Measurements from ENCODE around the gene ELOVL2.

The ELOVL2 gene

DNA sequence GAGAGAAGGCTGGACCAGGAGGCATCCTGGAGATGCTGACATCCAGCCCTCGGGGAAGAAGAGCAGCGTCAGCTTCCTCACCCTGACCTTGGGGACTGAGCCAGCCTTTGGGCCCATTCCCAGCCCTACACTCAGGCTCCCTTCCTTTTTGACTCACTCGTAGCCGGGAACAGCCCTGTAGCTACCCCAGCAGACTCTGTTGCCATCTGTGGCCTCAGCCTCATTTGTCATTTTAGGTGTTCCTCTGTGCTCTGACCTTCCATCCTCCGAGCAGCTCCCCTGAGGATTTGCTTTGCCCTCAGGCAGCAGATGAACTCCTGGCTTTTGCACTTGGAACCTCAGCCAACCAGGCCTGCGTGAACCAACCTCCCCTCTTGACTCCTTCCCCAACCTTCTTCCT is 67.5 kb downstream of the ELOVL2 start:
- DNase-seq: no peak

GRCh38 chr6:10972196-10972595 is 71.9 kb downstream of the ELOVL2 start:
- no peak for DNase-seq

DNA sequence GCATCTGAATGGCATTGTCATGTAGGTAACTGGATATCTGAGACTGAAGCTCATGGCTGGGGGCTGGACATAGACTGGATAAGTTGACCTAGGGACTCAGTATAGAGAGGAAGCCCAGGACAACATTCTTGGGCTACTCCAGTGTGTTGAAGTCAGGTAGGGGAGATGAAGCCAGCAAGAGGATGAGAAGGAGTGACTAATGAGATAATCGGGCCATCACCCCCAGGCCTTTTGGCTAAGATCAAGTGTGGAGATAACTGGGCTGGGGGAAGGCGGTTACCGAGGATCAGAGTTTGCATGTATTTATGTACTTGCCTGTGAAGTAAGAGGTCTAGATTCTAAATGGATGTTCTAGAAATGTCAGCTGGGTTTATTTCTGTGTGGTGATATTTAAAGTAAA is 73.4 kb downstream of the ELOVL2 start:
- DNase-seq: no peak

DNA sequence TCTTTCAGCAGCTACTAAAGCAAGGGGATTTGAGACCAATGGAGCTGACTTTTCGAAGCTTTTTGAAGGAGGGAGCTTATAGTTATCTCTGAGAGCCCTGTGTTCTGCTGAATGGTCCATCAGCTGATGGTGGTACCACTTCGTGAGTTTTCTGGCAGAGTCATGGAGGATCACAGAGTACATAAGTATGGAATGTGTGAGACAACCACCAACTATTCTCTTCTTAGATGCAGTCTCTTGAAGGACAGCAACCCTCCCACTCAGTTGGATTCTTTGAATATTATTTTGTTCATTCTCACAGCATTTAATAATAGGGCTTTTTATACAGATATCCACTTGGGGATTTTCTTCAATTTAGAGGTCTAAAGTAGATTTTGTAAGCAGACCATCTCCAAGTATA is 75.3 kb downstream of the ELOVL2 start:
- DNase-seq: no peak

GRCh38 chr6:10964684-10965083 is 79.4 kb downstream of the ELOVL2 start:
- no peak for DNase-seq

DNA sequence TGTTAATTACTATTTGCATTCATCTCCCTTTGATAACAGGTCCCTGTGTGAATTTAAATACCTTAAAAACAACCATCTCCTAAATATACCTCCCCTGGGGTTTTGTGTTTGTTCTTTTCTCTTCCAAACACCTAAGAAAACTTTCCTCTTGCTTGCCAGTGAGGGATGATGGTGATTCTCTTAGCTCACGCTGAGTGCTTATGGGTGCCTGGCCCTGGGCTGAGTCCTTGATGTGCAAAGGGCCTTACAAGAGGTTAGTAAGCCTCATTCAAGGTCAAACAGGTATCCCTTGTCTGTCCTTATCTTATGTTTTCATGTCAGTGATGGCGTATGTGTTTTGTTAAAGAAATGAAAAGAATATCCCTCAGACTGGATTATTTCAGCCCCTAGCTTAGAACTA is 81.0 kb downstream of the ELOVL2 start:
- no peak for DNase-seq

DNA sequence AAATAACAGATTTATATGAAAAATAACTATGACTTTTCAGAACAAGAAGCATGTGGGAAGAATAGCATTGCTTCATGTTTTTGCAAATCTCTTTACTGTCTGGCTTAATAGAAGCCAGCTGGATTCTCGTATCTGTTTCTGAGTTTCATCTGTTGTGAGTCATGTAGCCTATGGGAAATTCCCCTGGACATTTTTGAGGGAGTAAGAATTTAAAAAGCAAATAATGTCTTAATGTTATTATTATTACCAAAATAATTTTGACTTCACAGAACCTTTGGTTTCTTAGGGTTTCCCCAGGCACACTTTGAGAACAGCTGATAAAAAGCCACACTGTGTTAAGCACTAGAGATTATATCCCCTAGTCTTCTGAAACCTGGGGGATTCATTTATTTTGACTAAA is 81.4 kb downstream of the ELOVL2 start:
- no peak for DNase-seq

- DNase-seq: no peak
These were observed 82.3 kb downstream of the ELOVL2 start for GRCh38 chr6:10961837-10962236.

GRCh38 chr6:10960171-10960570 is 83.9 kb downstream of the ELOVL2 start:
- DNase-seq: no peak

DNA sequence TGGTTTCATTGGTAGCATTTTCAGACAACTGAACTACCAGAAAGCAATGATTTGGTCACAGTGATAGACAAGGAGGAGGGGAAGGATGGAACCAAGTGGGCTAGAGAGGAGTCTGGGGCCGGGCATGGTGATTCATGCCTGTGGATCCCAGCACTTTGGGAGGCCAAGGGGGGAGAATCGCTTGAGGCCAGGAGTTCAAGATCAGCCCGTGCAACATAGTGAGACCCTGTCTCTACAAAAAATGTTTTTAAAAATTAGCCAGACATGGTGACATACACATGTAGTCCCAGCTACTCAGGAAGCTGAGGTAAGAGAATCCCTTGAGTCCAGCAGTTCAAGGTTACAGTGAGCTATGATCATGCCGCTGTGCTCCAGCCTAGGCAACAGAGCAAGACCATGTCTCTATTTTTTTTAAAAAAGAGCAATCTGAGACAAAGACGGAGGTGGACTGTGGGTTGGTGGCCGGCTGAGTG is 86.7 kb downstream of the ELOVL2 start:
- no peak for DNase-seq

GRCh38 chr6:10956776-10957175 is 87.3 kb downstream of the ELOVL2 start:
- DNase-seq: no peak

DNA sequence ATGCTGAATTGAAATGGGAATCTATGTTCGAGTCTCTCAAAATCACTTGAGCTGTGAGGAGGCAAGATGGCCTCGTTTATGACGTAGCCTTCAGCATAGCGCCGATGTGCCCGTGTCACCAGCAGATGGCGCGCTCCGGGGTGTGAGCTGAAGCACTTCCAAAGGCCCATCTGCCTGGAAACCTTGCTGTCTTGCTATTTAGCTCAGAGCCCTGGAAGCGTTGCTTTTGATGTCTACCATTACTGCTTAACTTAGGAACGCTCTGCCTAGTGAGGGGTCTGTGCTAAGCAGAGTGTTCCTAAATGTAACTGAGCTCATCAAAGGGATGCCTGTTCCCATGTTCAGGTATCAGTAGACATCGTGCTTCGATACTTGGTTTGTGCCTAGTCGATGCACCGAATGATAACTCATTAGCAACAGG is 89.5 kb downstream of the ELOVL2 start:
- DNase-seq: peak; percentile 49

DNA sequence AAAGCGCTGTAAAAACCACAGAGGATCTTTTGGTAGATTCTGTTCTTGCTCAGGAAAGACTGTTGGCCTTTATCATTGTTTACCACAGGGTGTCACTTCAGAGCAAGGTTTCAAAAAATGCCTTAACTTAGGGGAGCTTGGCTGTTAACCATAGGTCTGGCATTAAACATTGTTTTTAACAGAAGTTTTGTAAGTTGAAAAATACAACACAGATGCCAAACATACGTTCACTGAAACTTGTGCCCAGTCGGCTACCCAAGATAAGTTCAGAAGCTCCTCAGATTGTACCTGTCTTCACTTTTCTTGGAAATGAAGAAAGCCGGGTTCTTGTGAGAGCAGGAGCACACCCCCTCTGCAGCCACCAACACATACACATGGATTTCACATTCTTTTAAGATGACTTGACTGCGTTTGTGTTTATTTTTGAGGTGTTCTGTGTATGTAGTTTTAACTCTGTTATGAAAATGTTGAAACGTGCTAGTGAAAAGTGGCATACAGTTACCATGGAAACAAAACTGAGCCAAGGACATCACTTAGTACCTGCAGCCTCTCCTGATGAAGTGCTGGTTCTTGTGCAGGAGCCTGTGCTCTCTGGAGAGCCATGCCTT is 92.3 kb downstream of the ELOVL2 start:
- no peak for DNase-seq

- DNase-seq: no peak
These were observed 94.3 kb downstream of the ELOVL2 start for GRCh38 chr6:10949579-10950490.

GRCh38 chr6:10947966-10948365 is 96.1 kb downstream of the ELOVL2 start:
- DNase-seq: no peak

GRCh38 chr6:10945845-10946244 is 98.3 kb downstream of the ELOVL2 start:
- no peak for DNase-seq

GRCh38 chr6:10939840-10940239 is 104.3 kb downstream of the ELOVL2 start:
- DNase-seq: no peak

- DNase-seq: no peak
These were observed 111.0 kb downstream of the ELOVL2 start for GRCh38 chr6:10933126-10933525.
